NCI-H82 treated with DMSO at 0.1 percent for 48 hours (cell line): Measurements from ENCODE around the gene RANBP17.
"Not testable (repeated sequence)": the region's sequence is repeated elsewhere in the genome, so short reads cannot be mapped to it uniquely, and the experiment has no call there.

Experiments used
- DNase-seq: peaks from one replicate; lab custom pipeline; 2025; ENCODE audit not compliant: unreplicated experiment; lab: John Stamatoyannopoulos, UW

Gene RANBP17

DNA sequence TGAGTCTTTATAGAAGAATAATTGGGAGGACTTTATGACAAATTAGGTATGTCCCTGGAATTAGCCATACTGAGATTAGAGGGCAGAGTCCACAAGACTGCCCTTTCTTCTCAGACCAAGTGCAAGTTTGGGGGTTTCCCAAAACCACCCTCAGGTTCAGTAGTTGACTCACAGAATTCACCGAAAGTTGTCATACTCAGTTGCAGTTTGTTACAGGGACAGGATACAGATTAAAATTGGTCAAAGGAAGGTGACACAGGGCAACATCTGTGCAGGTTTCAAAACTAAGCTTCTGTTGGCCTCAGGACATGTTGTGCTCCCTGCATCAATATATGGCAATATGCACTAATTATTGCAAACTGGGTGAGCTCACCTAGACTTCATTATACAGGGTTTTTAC lies 3.8 kb downstream of the RANBP17 start:
- DNase-seq: no peak

DNA sequence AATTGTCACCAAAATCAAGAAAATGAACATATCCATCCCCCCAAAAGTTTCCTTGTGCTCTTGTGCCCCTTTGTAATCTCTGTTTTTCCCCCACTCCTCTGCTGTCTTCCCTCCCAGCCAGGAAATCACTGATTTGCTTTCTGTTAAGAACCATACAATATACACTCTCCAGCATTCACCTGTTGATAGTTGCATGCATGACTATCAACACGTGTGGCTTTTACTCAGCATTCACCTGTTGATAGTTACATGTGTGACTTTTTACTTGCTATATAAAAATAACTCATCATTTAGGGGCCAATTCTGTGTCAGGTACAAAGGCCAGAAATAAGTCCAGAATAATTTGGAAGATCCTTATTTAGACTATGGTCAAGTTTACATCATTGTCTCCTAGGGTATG lies 6.0 kb downstream of the RANBP17 start:
- no peak for DNase-seq

DNA sequence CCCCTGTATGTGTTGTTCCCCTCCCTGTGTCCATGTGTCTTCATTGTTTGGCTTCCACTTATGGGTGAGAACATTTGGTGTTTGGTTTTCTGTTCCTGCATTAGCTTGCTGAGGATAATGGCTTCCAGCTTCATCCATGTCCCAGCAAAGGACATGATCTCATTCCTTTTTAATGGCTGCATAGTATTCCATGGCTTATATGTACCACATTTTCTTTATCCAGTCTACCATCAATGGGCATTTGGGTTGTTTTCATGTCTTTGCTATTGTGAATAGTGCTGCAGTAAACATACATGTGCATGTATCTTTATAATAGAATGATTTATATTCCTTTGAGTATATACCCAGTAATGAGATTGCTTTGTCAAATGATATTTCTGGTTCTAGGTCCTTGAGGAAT lies 8.6 kb downstream of the RANBP17 start:
- DNase-seq: not testable (repeated sequence)

DNA sequence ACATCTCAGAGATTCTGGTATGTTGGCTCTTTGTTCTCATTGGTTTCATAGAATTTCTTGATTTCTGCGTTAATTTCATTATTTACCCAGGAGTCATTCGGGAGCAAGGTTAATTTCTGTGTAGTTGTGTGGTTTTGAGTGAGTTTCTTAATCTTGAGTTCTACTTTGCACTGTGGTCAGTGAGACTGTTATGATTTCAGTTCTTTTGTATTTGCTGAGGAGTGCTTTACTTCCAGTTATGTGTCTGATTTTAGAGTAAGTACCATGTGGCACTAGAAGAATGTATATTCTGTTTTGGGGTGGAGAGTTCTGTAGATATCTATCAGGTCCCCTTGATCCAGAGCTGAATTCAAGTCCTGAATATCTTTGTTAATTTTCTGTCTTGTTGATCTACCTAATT lies 12.2 kb downstream of the RANBP17 start:
- no peak for DNase-seq

DNA sequence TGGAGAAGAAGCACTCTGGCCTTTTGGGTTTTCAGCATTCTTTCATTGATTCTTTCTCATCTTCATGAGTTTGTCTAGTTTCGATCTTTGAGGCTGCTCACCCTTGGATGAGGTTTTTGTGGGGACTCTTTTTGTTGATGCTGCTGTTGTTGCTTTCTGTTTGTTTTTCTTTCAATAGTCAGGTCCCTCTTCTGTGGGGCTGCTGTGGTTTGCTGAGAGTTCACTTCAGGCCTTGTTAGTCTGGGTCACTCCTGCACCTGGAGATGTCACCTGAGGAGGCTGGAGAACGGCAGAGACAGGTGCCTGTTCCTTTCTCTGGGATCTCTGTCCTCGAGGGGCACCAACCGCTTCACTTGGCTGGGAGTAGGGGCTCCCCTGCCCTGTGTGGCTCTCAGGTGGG lies 14.0 kb downstream of the RANBP17 start:
- DNase-seq: no peak

DNA sequence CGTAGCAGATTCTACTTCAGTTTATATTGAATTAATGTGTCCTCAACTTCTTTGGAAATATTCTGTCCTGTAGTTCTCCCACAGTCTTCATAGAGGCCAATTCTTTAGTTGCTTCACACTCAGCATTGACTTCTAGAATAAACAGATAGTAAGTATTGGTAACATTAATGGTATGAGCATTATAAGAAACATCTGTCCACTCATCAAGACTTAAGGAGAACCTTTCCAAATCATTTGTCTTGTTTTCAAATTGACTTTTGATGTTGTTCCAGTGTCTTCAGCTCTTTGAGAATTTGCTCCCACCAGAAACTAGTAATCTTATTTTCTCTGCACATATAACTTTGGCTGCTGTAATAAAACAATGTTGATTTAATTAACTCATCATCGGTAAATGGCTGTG lies 18.3 kb downstream of the RANBP17 start:
- no peak for DNase-seq

DNA sequence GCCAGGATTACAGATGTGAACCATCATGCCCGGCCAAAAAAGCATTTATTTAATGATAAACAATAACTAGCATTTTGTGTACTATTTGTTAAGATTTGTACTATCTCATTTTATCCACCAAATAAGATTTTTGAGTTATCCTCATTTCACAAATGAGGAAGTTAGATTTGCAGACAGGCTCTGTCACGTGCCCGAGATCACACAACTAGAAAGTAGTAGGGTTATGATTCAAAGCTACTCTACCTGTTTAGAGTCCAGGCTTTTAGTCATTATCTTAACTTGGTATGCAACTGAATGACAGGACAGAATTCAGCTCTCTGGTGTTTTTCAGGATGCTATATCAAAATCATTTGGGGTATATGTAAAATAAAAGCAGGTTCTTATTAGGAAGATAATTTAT lies 20.5 kb downstream of the RANBP17 start:
- DNase-seq: no peak

DNA sequence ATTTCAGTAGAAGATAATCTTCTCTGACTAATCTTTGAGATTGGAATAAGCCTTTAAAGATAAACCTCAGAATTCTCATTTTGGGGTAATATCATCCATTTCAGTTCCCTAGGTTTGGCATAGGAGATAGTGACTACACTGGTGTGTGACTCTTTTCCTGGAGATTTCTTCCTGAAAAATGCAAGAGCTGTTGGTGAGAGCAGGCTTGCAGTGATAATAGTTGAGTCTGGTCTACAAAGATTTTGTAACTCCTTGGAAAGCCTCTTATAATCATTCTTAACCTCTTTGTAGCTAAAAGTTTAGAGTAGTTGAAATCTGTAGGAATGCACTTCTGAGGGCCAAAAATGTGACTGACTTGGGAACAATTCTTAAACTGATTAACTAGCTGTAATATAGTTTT lies 23.4 kb downstream of the RANBP17 start:
- no peak for DNase-seq

DNA sequence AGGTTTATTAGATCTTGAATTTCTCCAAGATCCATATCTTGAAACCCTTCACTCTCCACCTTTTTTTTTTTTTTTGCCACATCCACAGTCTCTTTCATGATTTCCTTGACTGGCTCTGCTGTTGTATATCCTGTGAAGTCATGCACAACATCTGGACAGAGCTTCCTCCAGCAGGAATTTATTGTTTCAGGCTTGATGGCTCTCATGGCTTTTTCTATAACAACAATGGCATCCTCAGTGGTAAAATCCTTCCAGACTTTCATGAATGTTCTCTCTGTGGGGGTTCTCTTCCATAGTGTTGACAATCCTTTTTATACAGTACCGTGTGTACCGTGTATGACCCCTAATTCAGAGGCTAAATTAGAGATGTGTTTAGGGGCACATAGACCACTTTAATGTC lies 24.0 kb downstream of the RANBP17 start:
- no peak for DNase-seq

DNA sequence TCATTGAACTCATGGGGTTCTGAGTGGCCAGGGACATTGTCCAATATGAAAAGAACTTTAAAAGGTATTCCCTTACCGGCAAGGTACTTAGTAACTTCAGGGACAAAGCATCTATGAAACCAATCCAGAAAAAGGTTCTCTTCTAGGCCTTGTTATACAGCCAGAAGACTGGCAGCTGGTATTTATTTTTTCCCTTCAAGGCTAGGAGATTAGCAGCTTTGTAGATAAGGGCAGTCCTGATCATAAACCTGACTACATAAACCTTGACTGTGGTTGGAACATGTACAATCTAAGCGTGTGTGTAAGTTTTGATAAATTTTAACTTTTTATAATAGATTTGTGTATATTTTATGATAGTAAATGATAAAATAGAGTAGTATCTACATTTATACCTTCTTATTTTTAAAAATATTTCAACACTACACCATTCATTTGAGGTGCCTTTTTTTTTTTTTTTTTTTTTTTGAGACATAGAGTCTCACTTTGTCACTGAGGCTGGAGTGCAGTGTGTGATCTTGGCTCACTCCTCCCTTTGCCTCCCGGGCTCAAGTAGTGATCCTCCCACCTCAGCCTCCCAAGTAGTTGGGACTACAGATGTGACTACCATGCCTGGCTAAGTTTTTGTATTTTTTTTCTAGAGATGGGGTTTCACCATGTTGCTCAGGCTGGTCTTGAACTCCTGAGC lies 24.5 kb downstream of the RANBP17 start:
- no peak for DNase-seq

DNA sequence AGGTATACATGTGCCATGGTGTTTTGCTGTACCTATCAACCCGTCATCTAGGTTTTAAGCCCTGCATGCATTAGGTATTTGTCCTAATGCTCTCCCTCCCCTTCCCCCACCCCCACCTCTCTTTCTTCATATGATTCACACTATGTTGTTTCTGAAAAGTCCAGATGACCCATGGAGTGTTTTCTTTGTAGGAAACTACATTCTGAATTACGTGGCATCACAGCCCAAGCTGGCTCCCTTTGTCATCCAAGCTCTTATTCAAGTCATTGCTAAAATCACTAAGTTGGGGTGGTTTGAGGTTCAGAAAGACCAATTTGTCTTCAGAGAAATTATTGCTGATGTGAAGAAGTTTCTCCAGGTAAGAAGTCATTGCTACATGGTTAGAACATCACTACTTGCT lies 30.4 kb downstream of the RANBP17 start:
- no peak for DNase-seq

DNA sequence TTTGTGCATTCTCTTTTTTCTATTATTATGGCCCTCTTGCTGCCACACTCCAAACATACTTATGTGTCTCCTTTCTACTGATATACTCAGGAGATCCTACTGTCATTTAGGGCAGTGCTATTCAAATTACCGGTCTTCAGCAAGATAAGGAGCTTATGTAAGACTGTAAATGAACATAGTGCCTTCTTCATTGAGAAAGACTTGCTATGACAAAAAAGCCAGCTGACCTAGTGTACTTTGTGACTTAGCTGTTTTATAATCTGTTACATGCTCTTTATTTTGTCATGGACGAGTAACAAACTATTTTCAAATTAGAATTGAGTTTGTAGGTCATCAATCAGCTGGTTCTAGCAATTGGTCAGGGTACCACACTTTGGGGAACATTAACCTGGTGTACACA lies 32.8 kb downstream of the RANBP17 start:
- no peak for DNase-seq

DNA sequence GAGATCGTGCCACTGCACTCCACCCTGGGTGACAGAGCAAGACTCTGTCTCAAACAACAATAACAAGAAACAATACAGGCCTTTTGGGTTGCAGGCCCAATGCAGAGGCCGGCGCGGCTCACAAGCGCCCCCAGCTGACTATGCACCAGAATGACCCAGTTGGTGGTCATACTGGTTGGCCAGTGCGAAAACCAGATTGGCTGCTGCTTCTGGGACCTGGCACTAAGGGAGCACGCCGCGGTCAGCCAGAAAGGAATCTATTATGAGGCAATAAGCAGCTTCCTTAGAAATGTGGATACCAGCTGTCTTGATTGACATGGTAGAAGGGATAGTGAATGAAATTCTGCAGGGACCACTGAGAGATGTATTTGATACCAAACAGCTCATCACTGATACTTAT lies 35.0 kb downstream of the RANBP17 start:
- no peak for DNase-seq

DNA sequence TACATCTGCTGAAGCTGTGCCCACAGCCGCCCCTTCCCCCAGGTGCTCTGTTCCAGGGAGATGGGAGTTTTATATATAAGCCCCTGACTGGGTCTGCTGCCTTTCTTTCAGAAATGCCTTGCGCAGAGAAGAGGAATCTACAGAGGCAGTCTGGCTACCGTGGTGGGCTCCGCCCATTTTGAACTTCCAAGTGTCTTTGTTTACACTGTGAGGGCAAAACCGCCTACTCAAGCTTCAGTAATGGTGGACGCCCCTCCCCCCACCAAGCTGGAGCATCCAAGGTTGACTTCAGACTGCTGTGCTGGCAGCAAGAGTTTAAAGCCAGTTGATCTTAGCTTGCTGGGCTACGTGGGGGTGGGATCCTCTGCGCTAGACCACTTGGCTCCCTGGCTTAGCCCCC lies 41.3 kb downstream of the RANBP17 start:
- DNase-seq: no peak

DNA sequence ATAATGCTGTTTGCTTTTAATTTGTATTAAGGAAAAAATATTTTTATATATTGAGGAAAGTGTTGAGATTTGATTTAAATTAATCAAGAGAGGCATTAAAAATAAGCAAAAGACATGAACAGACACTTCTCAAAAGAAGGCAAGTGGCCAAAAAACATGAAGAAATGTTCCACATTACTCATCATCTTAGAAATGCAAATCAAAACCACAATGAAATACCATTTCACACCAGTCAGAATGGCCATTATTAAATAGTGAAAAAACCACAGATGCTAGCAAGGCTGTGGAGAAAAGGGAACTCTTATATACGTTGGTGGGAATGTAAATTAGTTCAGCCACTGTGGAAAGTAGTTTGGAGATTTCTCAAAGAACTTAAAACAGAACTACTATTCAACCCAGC lies 45.9 kb downstream of the RANBP17 start:
- no peak for DNase-seq

DNA sequence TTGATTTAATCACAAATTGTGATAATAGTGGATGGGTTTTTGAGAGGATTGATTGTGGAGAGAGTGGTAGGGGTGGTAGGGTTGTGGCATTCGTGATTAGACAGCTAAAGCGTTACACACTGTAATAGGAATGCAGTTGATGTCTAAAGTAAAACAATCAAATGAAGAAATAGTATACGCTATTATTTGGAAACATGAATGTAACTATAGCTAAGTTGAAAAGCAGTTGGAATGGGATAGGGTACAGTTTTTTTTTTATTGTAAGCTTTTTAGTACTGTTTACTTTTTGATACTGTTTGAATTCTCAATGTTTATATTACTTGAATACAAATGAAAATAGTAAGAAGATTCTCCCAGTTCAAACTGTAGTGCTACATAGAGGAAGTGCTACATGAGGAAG lies 51.8 kb downstream of the RANBP17 start:
- no peak for DNase-seq

DNA sequence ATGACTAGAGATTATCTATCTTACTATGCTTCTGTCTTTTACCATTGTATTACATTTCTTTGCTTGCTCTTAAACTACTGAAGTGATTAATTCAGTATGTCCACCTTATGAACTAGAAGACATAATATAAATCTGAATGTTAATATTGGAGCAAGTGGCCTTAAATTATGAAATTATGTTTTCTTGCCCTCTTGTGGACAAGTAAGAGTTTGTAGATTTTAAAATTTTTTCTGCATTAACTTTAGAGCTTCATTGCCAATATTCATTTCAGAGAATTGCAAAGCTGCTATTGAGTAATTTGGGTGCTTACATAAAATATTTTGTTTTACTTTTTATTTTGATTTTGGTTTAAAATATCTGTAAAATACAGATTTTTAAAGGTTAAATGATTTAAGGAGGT lies 55.3 kb downstream of the RANBP17 start:
- no peak for DNase-seq

DNA sequence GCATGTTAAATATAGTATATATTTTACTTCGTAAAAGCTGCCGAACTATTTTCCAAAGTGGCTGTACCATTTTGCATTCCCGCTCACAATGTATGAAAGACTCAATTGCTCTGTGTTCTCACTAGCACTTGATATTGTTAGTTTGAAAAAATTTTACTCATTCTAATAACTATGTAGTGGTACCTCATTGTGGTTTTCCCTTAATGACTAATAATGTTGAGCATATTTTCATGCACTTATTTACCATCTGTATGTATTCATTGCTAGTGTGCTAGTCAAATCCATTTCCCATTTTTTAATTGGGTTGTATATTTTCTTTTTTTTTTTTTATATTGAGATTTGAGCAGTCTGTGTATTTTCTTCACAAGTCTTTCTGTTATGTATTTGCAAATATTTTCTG lies 58.4 kb downstream of the RANBP17 start:
- DNase-seq: no peak

DNA sequence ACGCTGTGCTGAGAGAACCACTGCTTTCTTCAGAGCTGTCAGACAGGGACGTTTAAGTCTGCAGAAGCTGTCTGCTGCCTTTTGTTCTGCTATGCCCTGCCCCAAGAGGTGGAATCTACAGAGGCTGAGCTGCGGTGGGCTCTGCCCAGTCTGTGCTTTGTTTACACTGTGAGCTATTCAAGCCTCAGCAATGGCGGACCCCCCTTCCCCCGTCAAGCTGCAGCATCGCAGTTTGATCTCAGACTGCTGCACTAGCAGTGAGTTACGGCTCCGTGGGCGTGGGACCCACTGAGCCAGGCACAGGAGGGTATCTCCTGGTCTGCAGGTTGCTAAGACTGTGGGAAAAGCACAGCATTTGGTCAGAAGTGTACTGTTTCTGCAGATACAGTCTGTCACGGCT lies 60.5 kb downstream of the RANBP17 start:
- DNase-seq: not testable (repeated sequence)

DNA sequence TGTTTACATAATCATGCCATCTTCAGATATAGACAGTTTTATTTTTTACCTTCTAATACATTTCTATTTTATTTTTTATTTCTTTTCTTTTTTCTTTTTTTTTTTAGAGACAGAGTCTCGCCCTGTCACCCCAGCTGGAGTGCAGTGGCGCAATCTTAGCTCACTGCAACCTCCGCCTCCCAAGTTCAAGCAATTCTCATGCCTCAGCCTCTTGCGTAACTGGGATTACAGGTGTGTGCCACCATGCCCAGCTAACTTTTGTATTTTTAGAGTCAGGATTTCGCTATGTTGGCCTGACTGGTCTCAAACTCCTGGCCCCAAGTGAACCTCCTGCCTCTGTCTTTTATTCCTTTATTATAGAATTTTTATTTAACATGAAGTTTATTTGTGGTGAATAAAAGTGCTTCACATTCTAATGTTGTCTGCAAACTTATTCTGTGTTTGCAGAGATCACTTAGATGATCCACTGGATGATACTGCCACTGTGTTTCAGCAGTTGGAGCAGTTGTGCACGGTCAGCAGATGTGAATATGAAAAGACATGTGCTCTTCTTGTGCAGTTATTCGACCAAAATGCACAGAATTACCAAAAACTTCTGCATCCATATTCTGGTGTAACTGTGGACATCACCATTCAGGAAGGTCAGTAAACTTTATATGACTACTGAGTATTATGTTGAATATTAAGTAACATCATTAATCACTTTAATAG lies 62.2 kb downstream of the RANBP17 start:
- DNase-seq: no peak

DNA sequence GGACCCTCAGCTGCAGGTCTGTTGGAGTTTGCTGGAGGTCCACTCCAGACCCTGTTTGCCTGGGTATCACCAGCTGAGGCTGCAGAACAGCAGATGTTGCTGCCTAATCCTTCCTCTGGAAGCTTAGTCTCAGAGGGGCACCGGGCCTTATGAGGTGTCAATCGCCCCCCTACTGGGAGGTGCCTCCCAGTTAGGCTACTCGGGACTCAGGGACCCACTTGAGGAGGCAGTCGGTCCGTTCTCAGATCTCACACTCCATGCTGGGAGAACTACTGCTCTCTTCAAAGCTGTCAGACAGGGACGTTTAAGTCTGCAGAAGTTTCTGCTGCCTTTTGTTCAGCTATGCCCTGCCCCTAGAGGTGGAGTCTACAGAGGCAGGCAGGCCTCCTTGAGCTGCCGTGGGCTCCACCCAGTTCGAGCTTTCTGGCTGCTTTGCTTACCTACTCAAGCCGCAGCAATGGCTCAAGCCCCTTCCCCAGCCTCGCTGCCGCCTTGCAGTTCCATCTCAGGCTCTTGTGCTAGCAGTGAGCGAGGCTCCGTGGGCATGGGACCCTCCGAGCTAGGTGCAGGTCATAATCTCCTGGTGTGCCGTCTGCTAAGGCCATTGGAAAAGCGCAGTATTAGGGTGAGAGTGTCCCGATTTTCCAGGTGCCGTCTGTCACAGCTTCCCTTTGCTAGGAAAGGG lies 73.9 kb downstream of the RANBP17 start:
- not testable (repeated sequence) for DNase-seq

DNA sequence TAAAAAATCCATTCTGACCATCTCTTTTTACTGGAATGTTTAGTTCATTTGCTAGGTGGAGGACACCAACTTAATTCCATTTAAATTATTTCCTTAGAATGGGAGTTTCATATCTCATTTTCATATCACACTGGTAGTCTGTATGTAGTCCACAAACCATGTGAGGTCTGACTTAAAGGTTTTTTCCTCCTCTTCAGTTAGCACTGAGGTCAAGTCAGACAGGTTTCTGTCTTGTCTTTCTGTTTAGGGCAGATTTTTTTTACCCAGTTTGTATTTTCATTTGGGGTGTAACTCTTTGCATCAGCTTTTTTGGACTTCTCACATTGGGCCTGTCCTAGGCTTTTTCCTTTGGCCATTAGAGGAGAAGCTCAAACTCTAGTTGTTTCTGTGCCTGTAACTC lies 75.3 kb downstream of the RANBP17 start:
- DNase-seq: no peak
